ENCODE measurements around the gene RNF168. TPM values are rescaled to one million over a fixed set of nuclear protein-coding genes. Genes with fewer than 3 reads are reported as not detected.

Gene RNF168
- polyA plus RNA-seq: 6.2 and 10.6 TPM in 2 replicates

GRCh38 chr3:196503196-196504076, at the start of gene RNF168:
RNF168 (minus strand) TSS chr3:196503768; CDS start chr3:196503173, 595 bp downstream.

GRCh38 chr3:196514913-196515621, 11.5 kb upstream of the RNF168 start, which contains the start of gene SMCO1:
SMCO1 (minus strand) TSS chr3:196515346; CDS start chr3:196515209, 137 bp downstream.

GRCh38 chr3:196432137-196432879, 71.3 kb downstream of the RNF168 start, which contains the start of gene UBXN7:
UBXN7 (minus strand) TSS chr3:196432427; CDS start chr3:196432399, 28 bp downstream.

Other genes with a start within 250 kb of the RNF168 start
- gene PCYT1A, start 216.0 kb downstream of the RNF168 start, polyA plus RNA-seq: 6.0 and 29.3 TPM in 2 replicates
- 67.8 and 88.8 TPM in 2 replicates for gene DYNLT2B, start 185.5 kb downstream of the RNF168 start, polyA plus RNA-seq
- gene TM4SF19, start 165.4 kb downstream of the RNF168 start, polyA plus RNA-seq: not detected in 2 replicates
- gene UBXN7, start 71.3 kb downstream of the RNF168 start, polyA plus RNA-seq: 11.5 and 14.3 TPM in 2 replicates
- gene SMCO1, start 11.6 kb upstream of the RNF168 start, polyA plus RNA-seq: 1.5 TPM in 1 of 2 replicates, not detected in the other
- gene WDR53, start 64.8 kb upstream of the RNF168 start, polyA plus RNA-seq: 6.2 and 10.5 TPM in 2 replicates
- gene FBXO45, start 64.9 kb upstream of the RNF168 start, polyA plus RNA-seq: 11.6 and 13.2 TPM in 2 replicates
- not detected in 2 replicates for gene NRROS, start 135.9 kb upstream of the RNF168 start, polyA plus RNA-seq
- 5.1 and 11.5 TPM in 2 replicates for gene CEP19, start 208.5 kb upstream of the RNF168 start, polyA plus RNA-seq
- 35.6 and 43.2 TPM in 2 replicates for gene PIGX, start 208.6 kb upstream of the RNF168 start, polyA plus RNA-seq
- gene PAK2, start 236.1 kb upstream of the RNF168 start, polyA plus RNA-seq: 9.3 and 10.5 TPM in 2 replicates